Measurements from ENCODE around the gene PHF1.
"Not testable (repeated sequence)": the region's sequence is repeated elsewhere in the genome, so short reads cannot be mapped to it uniquely, and the experiment has no call there.

The PHF1 gene

DNA sequence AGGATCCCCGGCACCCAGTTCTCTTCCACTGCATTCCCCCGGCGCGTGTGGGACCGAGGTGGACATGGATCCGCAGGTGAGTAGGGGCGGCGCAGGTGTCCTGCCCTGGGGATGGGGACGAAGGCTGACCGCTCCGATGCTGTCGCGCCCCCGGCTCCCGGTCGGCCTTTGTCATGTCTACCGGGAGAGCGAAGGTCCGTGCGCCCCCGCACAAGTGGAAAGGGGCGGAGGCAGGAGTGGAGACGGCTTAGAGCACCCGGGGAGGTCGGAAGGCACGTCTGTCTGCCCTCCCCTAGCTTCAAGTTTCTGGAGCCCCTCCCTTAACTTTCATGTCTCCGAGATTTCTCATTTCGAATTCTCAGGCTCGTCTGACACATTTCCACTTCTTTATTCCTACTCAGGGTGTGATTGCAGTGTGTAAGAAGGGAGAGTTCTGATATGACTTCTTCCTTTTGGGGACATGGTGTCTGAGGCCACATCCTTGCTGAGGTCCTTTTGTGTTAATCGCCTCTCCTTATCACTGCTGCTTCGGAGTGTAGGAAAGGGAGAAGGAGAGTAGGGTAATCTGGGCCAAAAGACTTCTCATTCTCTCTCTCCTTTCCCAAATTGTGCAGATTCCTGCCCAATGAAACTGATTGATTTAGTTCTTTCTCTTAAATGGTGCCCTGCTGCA, 18.8 kb upstream of the PHF1 start:
- peak overlapping the region; percentile 81 to 82 for H3K4me3 ChIP-seq (ENCODE audit: low read length in 2 of 2)
- H3K9me3 ChIP-seq (ENCODE audit: control insufficient read depth in 2 of 2, low read length in 2 of 2) = no peaks in the 10 kb centered on the region
- H3K9ac ChIP-seq (ENCODE audit: low read depth in 1 of 2, low read length in 2 of 2) = peak overlapping the region; percentile 48 to 77
- H3K36me3 ChIP-seq (ENCODE audit: control insufficient read depth in 2 of 2, insufficient read depth in 2 of 2, low read length in 2 of 2) = no peaks in the 10 kb centered on the region
- peak overlapping the region; percentile 73 to 91 for H3K27ac ChIP-seq (ENCODE audit: low read depth in 2 of 2, low read length in 2 of 2)
- H3K27me3 ChIP-seq (ENCODE audit: control insufficient read depth in 2 of 2, insufficient read depth in 2 of 2, low read length in 2 of 2) = no peaks in the 10 kb centered on the region
- peaks cover 8 to 16% of the 10 kb centered on the region in 2 donors for H3K4me1 ChIP-seq (ENCODE audit: control insufficient read depth in 2 of 2, insufficient read depth in 2 of 2, low read length in 2 of 2)

DNA sequence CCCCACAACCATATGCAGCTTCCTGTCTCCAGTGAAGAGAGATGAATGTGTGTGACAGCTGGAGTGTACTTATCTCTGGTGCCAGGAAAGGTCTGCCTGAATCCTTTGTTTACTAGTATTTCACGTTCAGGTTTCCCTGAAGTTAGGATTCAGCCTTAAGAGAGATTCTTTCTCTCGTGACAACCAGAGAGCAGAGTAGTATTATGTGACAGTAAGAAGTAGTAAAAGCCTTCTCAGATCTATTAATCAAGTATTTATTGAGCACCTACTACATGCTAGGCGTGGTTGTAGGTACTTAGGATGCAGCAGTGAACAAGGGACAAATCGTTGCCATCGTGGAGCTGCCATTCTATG, 18.2 kb upstream of the PHF1 start:
- peak overlapping the region; percentile 48 to 77 for H3K9ac ChIP-seq (ENCODE audit: low read depth in 1 of 2, low read length in 2 of 2)
- H3K4me3 ChIP-seq (ENCODE audit: low read length in 2 of 2) = peak overlapping the region; percentile 81 to 82
- H3K27ac ChIP-seq (ENCODE audit: low read depth in 2 of 2, low read length in 2 of 2) = peak overlapping the region in 1 of 2 donors; percentile 91

GRCh38 chr6:33392979-33393378, 17.8 kb upstream of the PHF1 start:
- H3K9ac ChIP-seq (ENCODE audit: low read depth in 1 of 2, low read length in 2 of 2) = peak overlapping the region in 1 of 2 donors; percentile 77
- H3K4me3 ChIP-seq (ENCODE audit: low read length in 2 of 2) = peak overlapping the region in 1 of 2 donors; percentile 82
- no peaks in the 10 kb centered on the region for H3K36me3 ChIP-seq (ENCODE audit: control insufficient read depth in 2 of 2, insufficient read depth in 2 of 2, low read length in 2 of 2)
- H3K4me1 ChIP-seq (ENCODE audit: control insufficient read depth in 2 of 2, insufficient read depth in 2 of 2, low read length in 2 of 2) = peaks cover 8 to 16% of the 10 kb centered on the region in 2 donors
- no peaks in the 10 kb centered on the region for H3K27me3 ChIP-seq (ENCODE audit: control insufficient read depth in 2 of 2, insufficient read depth in 2 of 2, low read length in 2 of 2)
- no peaks in the 10 kb centered on the region for H3K9me3 ChIP-seq (ENCODE audit: control insufficient read depth in 2 of 2, low read length in 2 of 2)
- no peak overlapping the region for H3K27ac ChIP-seq (ENCODE audit: low read depth in 2 of 2, low read length in 2 of 2)

More for the DNA sequence above, 18.2 kb upstream of the PHF1 start:
- peaks cover 8 to 16% of the 10 kb centered on the region in 2 donors for H3K4me1 ChIP-seq (ENCODE audit: control insufficient read depth in 2 of 2, insufficient read depth in 2 of 2, low read length in 2 of 2)
- H3K36me3 ChIP-seq (ENCODE audit: control insufficient read depth in 2 of 2, insufficient read depth in 2 of 2, low read length in 2 of 2) = no peaks in the 10 kb centered on the region
- no peaks in the 10 kb centered on the region for H3K9me3 ChIP-seq (ENCODE audit: control insufficient read depth in 2 of 2, low read length in 2 of 2)
- no peaks in the 10 kb centered on the region for H3K27me3 ChIP-seq (ENCODE audit: control insufficient read depth in 2 of 2, insufficient read depth in 2 of 2, low read length in 2 of 2)

DNA sequence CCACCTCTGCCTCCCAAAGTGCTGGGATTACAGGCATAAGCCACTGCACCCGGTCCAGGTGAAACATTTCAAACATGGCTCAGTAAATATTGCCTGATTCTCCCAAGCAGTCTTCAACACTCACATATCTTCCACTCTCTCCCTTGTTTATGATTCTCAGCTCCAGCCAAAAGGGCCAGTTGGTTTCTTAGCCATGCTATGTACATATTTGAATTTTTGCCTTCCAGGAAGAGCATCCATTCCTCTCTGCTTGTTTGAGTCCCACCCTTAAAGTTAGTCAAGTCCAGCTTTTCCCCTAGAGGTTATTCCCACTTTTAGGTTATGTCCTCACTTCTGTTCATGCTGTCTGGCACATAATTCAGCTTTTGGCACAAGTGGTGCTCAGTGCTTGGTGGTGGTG, 13.3 kb upstream of the PHF1 start:
- H3K27me3 ChIP-seq (ENCODE audit: control insufficient read depth in 2 of 2, insufficient read depth in 2 of 2, low read length in 2 of 2) = no peaks in the 10 kb centered on the region
- H3K36me3 ChIP-seq (ENCODE audit: control insufficient read depth in 2 of 2, insufficient read depth in 2 of 2, low read length in 2 of 2) = no peaks in the 10 kb centered on the region
- no peak overlapping the region for H3K9ac ChIP-seq (ENCODE audit: low read depth in 1 of 2, low read length in 2 of 2)
- H3K27ac ChIP-seq (ENCODE audit: low read depth in 2 of 2, low read length in 2 of 2) = no peak overlapping the region
- peaks cover 0 to 3% of the 10 kb centered on the region in 2 donors for H3K4me1 ChIP-seq (ENCODE audit: control insufficient read depth in 2 of 2, insufficient read depth in 2 of 2, low read length in 2 of 2)
- no peak overlapping the region for H3K4me3 ChIP-seq (ENCODE audit: low read length in 2 of 2)
- H3K9me3 ChIP-seq (ENCODE audit: control insufficient read depth in 2 of 2, low read length in 2 of 2) = no peaks in the 10 kb centered on the region

DNA sequence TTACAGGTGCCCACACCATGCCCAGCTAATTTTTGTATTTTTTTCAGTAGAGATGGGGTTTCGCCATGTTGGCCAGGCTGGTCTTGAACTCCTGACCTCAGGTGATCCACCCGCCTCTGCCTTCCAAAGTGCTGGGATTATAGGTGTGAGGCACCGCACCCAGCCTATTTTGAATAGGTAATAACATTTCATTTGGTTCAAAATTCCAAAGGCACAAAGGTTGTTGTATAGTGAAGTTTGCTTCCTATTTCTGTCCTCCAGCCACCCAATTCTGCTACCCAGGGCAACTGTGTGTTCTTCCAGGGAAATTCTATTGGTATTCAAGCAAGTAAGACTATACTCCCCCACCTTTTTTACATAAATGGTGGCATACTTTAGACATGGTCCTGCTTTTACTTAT, 12.2 kb upstream of the PHF1 start:
- H3K36me3 ChIP-seq (ENCODE audit: control insufficient read depth in 2 of 2, insufficient read depth in 2 of 2, low read length in 2 of 2); H3K4me3 ChIP-seq (ENCODE audit: low read length in 2 of 2); H3K4me1 ChIP-seq (ENCODE audit: control insufficient read depth in 2 of 2, insufficient read depth in 2 of 2, low read length in 2 of 2); H3K27ac ChIP-seq (ENCODE audit: low read depth in 2 of 2, low read length in 2 of 2); H3K9ac ChIP-seq (ENCODE audit: low read depth in 1 of 2, low read length in 2 of 2); H3K9me3 ChIP-seq (ENCODE audit: control insufficient read depth in 2 of 2, low read length in 2 of 2); H3K27me3 ChIP-seq (ENCODE audit: control insufficient read depth in 2 of 2, insufficient read depth in 2 of 2, low read length in 2 of 2): not testable (repeated sequence)

DNA sequence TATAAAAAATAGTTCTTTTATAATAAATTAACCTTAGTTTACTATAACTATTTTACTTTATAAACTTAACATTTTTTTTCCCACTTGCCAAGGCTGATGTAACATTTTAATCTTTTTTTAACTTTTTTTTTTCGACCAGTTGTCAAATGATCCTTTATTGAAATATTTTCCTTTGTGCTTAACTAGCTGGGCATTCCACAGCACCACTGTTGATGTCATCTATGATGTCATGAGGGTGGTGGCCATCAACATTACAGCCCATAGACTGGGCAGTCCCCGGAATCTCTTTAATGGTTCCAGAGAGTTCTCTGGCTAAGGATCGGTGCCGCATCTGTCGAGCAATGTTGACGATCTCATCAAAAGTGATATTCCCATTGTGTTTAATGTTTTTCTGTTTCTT, 10.9 kb upstream of the PHF1 start:
- H3K9ac ChIP-seq (ENCODE audit: low read depth in 1 of 2, low read length in 2 of 2); H3K9me3 ChIP-seq (ENCODE audit: control insufficient read depth in 2 of 2, low read length in 2 of 2); H3K36me3 ChIP-seq (ENCODE audit: control insufficient read depth in 2 of 2, insufficient read depth in 2 of 2, low read length in 2 of 2); H3K27ac ChIP-seq (ENCODE audit: low read depth in 2 of 2, low read length in 2 of 2); H3K4me3 ChIP-seq (ENCODE audit: low read length in 2 of 2); H3K27me3 ChIP-seq (ENCODE audit: control insufficient read depth in 2 of 2, insufficient read depth in 2 of 2, low read length in 2 of 2); H3K4me1 ChIP-seq (ENCODE audit: control insufficient read depth in 2 of 2, insufficient read depth in 2 of 2, low read length in 2 of 2): not testable (repeated sequence)

- Histone ChIP-seq H3K4me1 (ENCODE audit: control insufficient read depth in 2 of 2, insufficient read depth in 2 of 2, low read length in 2 of 2) (peaks cover 5 to 7% of the 10 kb centered on the region in 2 donors), H3K4me3 (ENCODE audit: low read length in 2 of 2) (no peak overlapping the region), H3K36me3 (ENCODE audit: control insufficient read depth in 2 of 2, insufficient read depth in 2 of 2, low read length in 2 of 2) (peaks cover 0 to 3% of the 10 kb centered on the region in 2 donors), H3K27me3 (ENCODE audit: control insufficient read depth in 2 of 2, insufficient read depth in 2 of 2, low read length in 2 of 2) (no peaks in the 10 kb centered on the region), H3K9ac (ENCODE audit: low read depth in 1 of 2, low read length in 2 of 2) (no peak overlapping the region), H3K27ac (ENCODE audit: low read depth in 2 of 2, low read length in 2 of 2) (no peak overlapping the region), H3K9me3 (ENCODE audit: control insufficient read depth in 2 of 2, low read length in 2 of 2) (no peaks in the 10 kb centered on the region)
Observed at GRCh38 chr6:33404884-33405283, 5.9 kb upstream of the PHF1 start.

DNA sequence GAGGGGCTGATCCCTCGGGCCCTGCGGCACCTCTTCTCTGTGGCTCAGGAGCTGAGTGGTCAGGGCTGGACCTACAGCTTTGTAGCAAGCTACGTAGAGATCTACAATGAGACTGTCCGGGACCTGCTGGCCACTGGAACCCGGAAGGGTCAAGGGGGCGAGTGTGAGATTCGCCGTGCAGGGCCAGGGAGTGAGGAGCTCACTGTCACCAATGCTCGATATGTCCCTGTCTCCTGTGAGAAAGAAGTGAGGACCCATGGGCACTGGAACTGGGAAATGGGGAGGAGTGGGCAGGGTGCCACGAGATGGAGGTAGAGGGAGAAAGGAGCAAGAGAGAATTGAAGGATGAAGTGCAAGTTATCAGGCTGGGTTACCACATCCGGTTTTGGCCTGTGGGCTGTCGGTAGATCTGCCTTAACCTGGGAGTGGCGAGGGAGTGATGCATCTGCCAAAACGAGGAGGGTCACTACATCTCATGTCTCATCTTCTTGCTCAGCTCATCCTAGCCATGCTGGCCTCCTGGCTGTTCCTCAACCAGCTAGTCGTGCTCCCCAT, 5.4 kb upstream of the PHF1 start:
- Histone ChIP-seq H3K36me3 (ENCODE audit: control insufficient read depth in 2 of 2, insufficient read depth in 2 of 2, low read length in 2 of 2) (peaks cover 0 to 3% of the 10 kb centered on the region in 2 donors), H3K27ac (ENCODE audit: low read depth in 2 of 2, low read length in 2 of 2) (no peak overlapping the region), H3K4me3 (ENCODE audit: low read length in 2 of 2) (no peak overlapping the region)

DNA sequence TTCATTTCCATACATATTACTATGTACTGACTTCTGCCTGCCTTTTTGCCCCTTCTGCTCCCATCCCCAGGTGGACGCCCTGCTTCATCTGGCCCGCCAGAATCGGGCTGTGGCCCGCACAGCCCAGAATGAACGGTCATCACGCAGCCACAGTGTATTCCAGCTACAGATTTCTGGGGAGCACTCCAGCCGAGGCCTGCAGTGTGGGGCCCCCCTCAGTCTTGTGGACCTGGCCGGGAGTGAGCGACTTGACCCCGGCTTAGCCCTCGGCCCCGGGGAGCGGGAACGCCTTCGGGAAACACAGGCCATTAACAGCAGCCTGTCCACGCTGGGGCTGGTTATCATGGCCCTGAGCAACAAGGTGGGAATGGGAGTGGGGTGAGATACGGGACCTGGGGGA, 4.7 kb upstream of the PHF1 start:
- H3K9me3 ChIP-seq (ENCODE audit: control insufficient read depth in 2 of 2, low read length in 2 of 2) = no peaks in the 10 kb centered on the region

More for the DNA sequence above, 5.4 kb upstream of the PHF1 start:
- Histone ChIP-seq H3K9ac (ENCODE audit: low read depth in 1 of 2, low read length in 2 of 2) (no peak overlapping the region), H3K27me3 (ENCODE audit: control insufficient read depth in 2 of 2, insufficient read depth in 2 of 2, low read length in 2 of 2) (no peaks in the 10 kb centered on the region), H3K9me3 (ENCODE audit: control insufficient read depth in 2 of 2, low read length in 2 of 2) (no peaks in the 10 kb centered on the region), H3K4me1 (ENCODE audit: control insufficient read depth in 2 of 2, insufficient read depth in 2 of 2, low read length in 2 of 2) (peaks cover 7 to 8% of the 10 kb centered on the region in 2 donors)

GRCh38 chr6:33407132-33407718, 3.6 kb upstream of the PHF1 start:
- H3K9ac ChIP-seq (ENCODE audit: low read depth in 1 of 2, low read length in 2 of 2) = no peak overlapping the region
- no peak overlapping the region for H3K27ac ChIP-seq (ENCODE audit: low read depth in 2 of 2, low read length in 2 of 2)
- H3K4me3 ChIP-seq (ENCODE audit: low read length in 2 of 2) = no peak overlapping the region
- no peaks in the 10 kb centered on the region for H3K9me3 ChIP-seq (ENCODE audit: control insufficient read depth in 2 of 2, low read length in 2 of 2)
- H3K27me3 ChIP-seq (ENCODE audit: control insufficient read depth in 2 of 2, insufficient read depth in 2 of 2, low read length in 2 of 2) = no peaks in the 10 kb centered on the region
- H3K4me1 ChIP-seq (ENCODE audit: control insufficient read depth in 2 of 2, insufficient read depth in 2 of 2, low read length in 2 of 2) = peaks cover 7 to 11% of the 10 kb centered on the region in 2 donors
- H3K36me3 ChIP-seq (ENCODE audit: control insufficient read depth in 2 of 2, insufficient read depth in 2 of 2, low read length in 2 of 2) = peaks cover 0 to 4% of the 10 kb centered on the region in 2 donors

More for the DNA sequence above, 4.7 kb upstream of the PHF1 start:
- H3K36me3 ChIP-seq (ENCODE audit: control insufficient read depth in 2 of 2, insufficient read depth in 2 of 2, low read length in 2 of 2) = peaks cover 0 to 3% of the 10 kb centered on the region in 2 donors
- no peak overlapping the region for H3K4me3 ChIP-seq (ENCODE audit: low read length in 2 of 2)
- no peak overlapping the region for H3K9ac ChIP-seq (ENCODE audit: low read depth in 1 of 2, low read length in 2 of 2)
- peaks cover 7 to 8% of the 10 kb centered on the region in 2 donors for H3K4me1 ChIP-seq (ENCODE audit: control insufficient read depth in 2 of 2, insufficient read depth in 2 of 2, low read length in 2 of 2)
- no peaks in the 10 kb centered on the region for H3K27me3 ChIP-seq (ENCODE audit: control insufficient read depth in 2 of 2, insufficient read depth in 2 of 2, low read length in 2 of 2)
- no peak overlapping the region for H3K27ac ChIP-seq (ENCODE audit: low read depth in 2 of 2, low read length in 2 of 2)
